ENCODE data around the gene IGF2BP1.

Gene IGF2BP1

DNA sequence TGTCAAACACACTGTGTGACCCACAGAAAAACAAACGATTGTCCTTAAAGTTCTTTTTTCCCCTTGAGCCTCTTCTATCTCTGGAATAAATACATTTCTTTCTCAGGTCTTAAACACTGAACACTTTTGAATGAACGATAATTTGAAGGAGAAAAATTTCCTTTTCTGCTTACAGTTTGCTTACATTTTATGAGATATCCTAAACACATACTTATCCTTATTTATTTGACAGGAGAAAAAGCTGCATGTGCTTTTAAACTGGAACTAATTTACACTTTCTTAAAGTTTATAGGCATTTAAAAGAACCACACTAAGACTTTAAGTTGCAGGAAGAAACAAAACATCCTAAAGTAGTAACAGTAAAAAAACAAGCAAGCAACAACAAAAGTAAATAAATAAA lies 4.7 kb upstream of the IGF2BP1 start:
- H3K27ac ChIP-seq, result no peak overlapping the region
- TF ChIP-seq, protein P1, sequence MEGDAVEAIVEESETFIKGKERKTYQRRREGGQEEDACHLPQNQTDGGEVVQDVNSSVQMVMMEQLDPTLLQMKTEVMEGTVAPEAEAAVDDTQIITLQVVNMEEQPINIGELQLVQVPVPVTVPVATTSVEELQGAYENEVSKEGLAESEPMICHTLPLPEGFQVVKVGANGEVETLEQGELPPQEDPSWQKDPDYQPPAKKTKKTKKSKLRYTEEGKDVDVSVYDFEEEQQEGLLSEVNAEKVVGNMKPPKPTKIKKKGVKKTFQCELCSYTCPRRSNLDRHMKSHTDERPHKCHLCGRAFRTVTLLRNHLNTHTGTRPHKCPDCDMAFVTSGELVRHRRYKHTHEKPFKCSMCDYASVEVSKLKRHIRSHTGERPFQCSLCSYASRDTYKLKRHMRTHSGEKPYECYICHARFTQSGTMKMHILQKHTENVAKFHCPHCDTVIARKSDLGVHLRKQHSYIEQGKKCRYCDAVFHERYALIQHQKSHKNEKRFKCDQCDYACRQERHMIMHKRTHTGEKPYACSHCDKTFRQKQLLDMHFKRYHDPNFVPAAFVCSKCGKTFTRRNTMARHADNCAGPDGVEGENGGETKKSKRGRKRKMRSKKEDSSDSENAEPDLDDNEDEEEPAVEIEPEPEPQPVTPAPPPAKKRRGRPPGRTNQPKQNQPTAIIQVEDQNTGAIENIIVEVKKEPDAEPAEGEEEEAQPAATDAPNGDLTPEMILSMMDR (conservative IDR thresholded peaks at IDR 0.05), result no peak

DNA sequence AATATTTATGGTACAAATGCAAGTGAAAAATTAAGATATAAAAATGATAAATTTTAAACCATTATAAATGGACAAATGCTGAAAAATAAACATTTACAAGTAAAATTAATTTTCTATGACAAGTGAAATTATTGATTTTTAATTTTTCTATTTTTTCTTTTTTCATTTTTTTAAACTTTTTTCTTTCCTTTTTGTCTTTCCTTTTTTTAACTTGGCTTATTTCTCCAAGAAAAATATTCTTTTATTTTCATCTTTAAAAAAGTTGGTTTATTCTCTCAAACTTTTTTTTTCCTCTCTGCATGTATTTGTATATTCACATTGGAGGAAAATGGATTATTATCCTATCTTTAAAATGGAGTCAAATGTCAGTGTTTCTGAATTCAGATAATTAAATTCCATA lies 3.9 kb upstream of the IGF2BP1 start:
- TF ChIP-seq, protein P1 (conservative IDR thresholded peaks at IDR 0.05), result no peak

DNA sequence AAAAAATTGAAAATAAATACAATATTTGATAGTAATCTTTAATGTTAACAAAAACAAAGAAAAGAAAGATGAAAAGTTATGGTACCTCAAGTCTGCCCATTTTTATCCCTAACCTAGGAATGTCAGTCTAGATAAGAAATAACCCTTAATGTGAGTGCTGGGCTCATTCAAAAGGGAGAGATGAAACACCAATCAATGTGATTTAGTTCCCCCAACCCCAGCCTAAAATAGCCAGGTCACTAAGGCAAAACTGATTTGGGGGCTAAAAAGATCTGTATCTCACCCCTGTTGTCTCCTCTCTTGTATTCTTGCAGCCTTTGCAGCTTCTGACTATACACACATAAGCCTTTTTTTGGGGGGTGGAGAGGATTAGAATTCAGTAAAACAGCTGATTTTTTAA lies 3.2 kb upstream of the IGF2BP1 start:
- TF ChIP-seq, protein P1 (conservative IDR thresholded peaks at IDR 0.05), result no peak
- H3K27ac ChIP-seq, result no peak overlapping the region

More for the DNA sequence above, 3.9 kb upstream of the IGF2BP1 start:
- no peak overlapping the region for H3K27ac ChIP-seq

- TF ChIP-seq, protein P1 (conservative IDR thresholded peaks at IDR 0.05), result no peak
- no peak overlapping the region for H3K27ac ChIP-seq
Measured at GRCh38 chr17:48994549-48995303, 2.5 kb upstream of the IGF2BP1 start.

- TF ChIP-seq, protein P1 (conservative IDR thresholded peaks at IDR 0.05), result no peak
- H3K27ac ChIP-seq, result no peak overlapping the region
Measured at GRCh38 chr17:48995304-48995973, 1.7 kb upstream of the IGF2BP1 start.

GRCh38 chr17:48995974-48996721 lies 1.0 kb upstream of the IGF2BP1 start:
- TF ChIP-seq, protein P1 (conservative IDR thresholded peaks at IDR 0.05), result no peak
- H3K27ac ChIP-seq, result no peak overlapping the region

DNA sequence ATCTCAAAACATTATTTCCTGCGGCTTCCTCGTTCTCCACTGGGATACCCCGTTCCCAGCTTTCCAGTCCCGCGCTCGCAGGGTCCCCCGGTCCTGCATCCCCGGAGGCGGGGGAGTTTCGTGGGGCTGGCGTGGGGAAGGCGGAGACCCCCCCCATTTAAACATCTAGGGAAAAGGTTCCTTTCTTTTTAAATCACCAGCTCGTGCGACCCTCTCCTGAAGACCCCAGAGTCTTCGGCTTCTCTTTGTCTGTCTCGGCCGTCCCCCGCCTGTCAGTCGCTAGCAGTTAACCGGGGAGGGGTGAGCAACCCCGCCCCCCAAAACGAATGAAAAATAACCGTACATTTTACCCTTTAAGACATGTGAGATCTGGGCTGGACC lies 473 bp upstream of the IGF2BP1 start:
- TF ChIP-seq, protein P1 (conservative IDR thresholded peaks at IDR 0.05), result no peak
- H3K27ac ChIP-seq, result no peak overlapping the region
